NT2/D1 (cell line): ENCODE measurements around the gene LDLRAD2.

Experiments used
- YY1 ChIP-seq: IDR thresholded peaks from 2 replicates; pipeline ENCODE4 v1.6.1; 2011; ENCODE audit not compliant: insufficient read length, insufficient read depth
- ZNF274 ChIP-seq: IDR thresholded peaks from 2 replicates; pipeline ENCODE4 v1.6.1; 2011; ENCODE audit warnings: mild to moderate bottlenecking, low read depth, low read length

DNA sequence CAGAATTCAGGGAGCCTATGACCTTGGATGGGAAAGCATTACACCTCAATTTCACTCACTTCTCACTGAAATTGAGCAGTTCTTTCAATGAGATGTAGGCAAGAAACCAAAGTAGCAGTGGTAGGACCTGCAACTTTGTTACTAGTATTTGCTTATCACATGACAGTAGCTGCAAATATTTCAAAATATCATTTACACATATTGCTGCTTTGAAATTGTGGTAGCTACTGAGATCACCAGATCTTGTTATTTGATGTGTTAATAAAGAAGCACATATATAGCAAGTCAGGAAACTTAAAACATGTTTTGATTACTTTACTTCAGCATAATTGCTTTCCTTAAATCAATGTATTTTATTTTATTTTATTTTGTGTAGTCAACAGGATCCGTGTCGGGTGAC, 12.9 kb downstream of the LDLRAD2 start:
- no peak for TF ChIP-seq YY1
- no peak for TF ChIP-seq ZNF274
